Neural progenitor cell (in vitro differentiated cells): ENCODE data around the gene ATF6B.

Source experiments
- CTCF ChIP-seq: fragments of 200-600 bp; sonication (generic); IDR thresholded peaks from 2 replicates; pipeline ENCODE4 v1.5.1; 2017; ENCODE audit warnings: antibody characterized with exemption, mild to moderate bottlenecking
- EZH2 ChIP-seq: fragments of 200-600 bp; sonication (generic); IDR thresholded peaks from 2 replicates; pipeline ENCODE4 v1.6.1; 2017; ENCODE audit warnings: antibody characterized with exemption, mild to moderate bottlenecking, moderate library complexity
- EZH2phosphoT487 ChIP-seq: fragments of 200-600 bp; sonication (generic); IDR thresholded peaks from 2 replicates; pipeline ENCODE4 v1.6.1; 2017; ENCODE audit warnings: antibody characterized with exemption

GRCh38 chr6:32085759-32086459 lies 42.1 kb downstream of the ATF6B start:
- no peak for TF ChIP-seq CTCF
- TF ChIP-seq EZH2: no peak
- TF ChIP-seq EZH2phosphoT487: no peak
